Vagina (tissue), 2 donors: ENCODE results near the gene SLC44A3. TPM values are rescaled to one million over a fixed set of nuclear protein-coding genes. Genes with fewer than 3 reads are reported as not detected.
A peak's percentile ranks its signal among the peaks of the same experiment; 100 is the strongest.

Source experiments
- DNase-seq, 2 donors: peaks; one replicate each; pipeline ENCODE4 v3.0.0-alpha.2; 2017; ENCODE audit errors: extremely low spot score in 2 of 2
- H3K27ac ChIP-seq: fragments of 200-600 bp; sonication (generic); one replicate; pipeline ENCODE4 v1.5.1; 2019
- H3K27me3 ChIP-seq: fragments of 200-600 bp; sonication (generic); one replicate; pipeline ENCODE4 v1.5.1; 2019
- H3K36me3 ChIP-seq, 2 donors: fragments of 200-600 bp; sonication (generic); one replicate each; pipeline ENCODE4 v1.5.1; 2017 to 2019
- H3K4me1 ChIP-seq: fragments of 200-600 bp; sonication (generic); one replicate; pipeline ENCODE4 v1.5.1; 2019
- H3K4me3 ChIP-seq, 2 donors: fragments of 200-600 bp; sonication (generic); 1 replicate in 1 of 2; 2 replicates in 1 of 2; pipeline ENCODE4 v1.5.1; 2016 to 2019
- H3K9me3 ChIP-seq: fragments of 200-600 bp; sonication (generic); one replicate; pipeline ENCODE4 v1.5.1; 2019
- CTCF ChIP-seq, 3 experiments: fragments of 450-650 bp in 2 of 3; fragments of 200-600 bp in 1 of 3; sonication (generic) in 1 of 3; IDR thresholded peaks; one replicate each; pipeline ENCODE4 v1.5.1; 2017 to 2019; ENCODE audit warnings: antibody characterized with exemption in 3 of 3, mild to moderate bottlenecking in 2 of 3, moderate library complexity in 2 of 3
- POLR2A ChIP-seq, 2 donors: fragments of 450-650 bp; IDR thresholded peaks; one replicate each; pipeline ENCODE4 v1.6.1; 2017; ENCODE audit warnings: antibody characterized with exemption in 2 of 2, mild to moderate bottlenecking in 2 of 2, moderate library complexity in 2 of 2
- POLR2AphosphoS5 ChIP-seq, 2 donors: sonication (generic); formaldehyde crosslinking; IDR thresholded peaks; one replicate each; pipeline ENCODE4 v1.9.0; 2017; ENCODE audit warnings: antibody characterized with exemption in 2 of 2, mild to moderate bottlenecking in 2 of 2, low read depth in 1 of 2; ENCODE audit not compliant: insufficient read depth in 1 of 2
- intact Hi-C: fragments of 100-400 bp; cut with DNase I; formaldehyde crosslinking; loops from one replicate; pipeline ENCODE4 v1.15.1; 2023
- total RNA-seq: library from RNA; depleted of rRNA; stranded (reverse); fragments of >200 nt; gene quantifications from one replicate; pipeline ENCODE4 v1.2.3, GENCODE V29; 2016

Gene SLC44A3
- total RNA-seq, 1 donor from 2014 or later: 6.6 TPM

- Histone ChIP-seq H3K4me1 (peaks cover 14% of the 10 kb centered on the region), H3K27ac (peak overlapping the region; percentile 84), H3K27me3 (no peaks in the 10 kb centered on the region), H3K4me3 (no peak overlapping the region), H3K9me3 (no peaks in the 10 kb centered on the region), H3K36me3 (no peaks in the 10 kb centered on the region)
- no peak for TF ChIP-seq POLR2AphosphoS5 (IDR thresholded peaks at IDR 0.05; ENCODE audit: insufficient read depth in 1 of 2, low read depth in 1 of 2)
- no peak for TF ChIP-seq POLR2A (IDR thresholded peaks at IDR 0.05)
- no peak for TF ChIP-seq CTCF (IDR thresholded peaks at IDR 0.05)
- no peak for DNase-seq
- intact Hi-C loops: no loop called here
Observed at GRCh38 chr1:94883691-94884090, 63.5 kb downstream of the SLC44A3 start.

- no peaks in the 10 kb centered on the region for H3K27me3 ChIP-seq
- no peaks in the 10 kb centered on the region for H3K36me3 ChIP-seq
- H3K4me3 ChIP-seq: no peak overlapping the region
- H3K4me1 ChIP-seq: peaks cover 14% of the 10 kb centered on the region
- DNase-seq: no peak
- intact Hi-C loops: no loop called here
- TF ChIP-seq POLR2A (IDR thresholded peaks at IDR 0.05) (no peak), POLR2AphosphoS5 (IDR thresholded peaks at IDR 0.05; ENCODE audit: insufficient read depth in 1 of 2, low read depth in 1 of 2) (no peak)
- no peaks in the 10 kb centered on the region for H3K9me3 ChIP-seq
- H3K27ac ChIP-seq: peak overlapping the region; percentile 84
Observed at GRCh38 chr1:94884106-94884505, 63.9 kb downstream of the SLC44A3 start.

- Histone ChIP-seq H3K9me3 (no peaks in the 10 kb centered on the region), H3K36me3 (no peaks in the 10 kb centered on the region), H3K4me3 (no peak overlapping the region), H3K27ac (peak overlapping the region; percentile 84), H3K27me3 (no peaks in the 10 kb centered on the region), H3K4me1 (peaks cover 14% of the 10 kb centered on the region)
- no peak for DNase-seq
- TF ChIP-seq CTCF (IDR thresholded peaks at IDR 0.05): no peak
- TF ChIP-seq POLR2A (IDR thresholded peaks at IDR 0.05): no peak
- no peak for TF ChIP-seq POLR2AphosphoS5 (IDR thresholded peaks at IDR 0.05; ENCODE audit: insufficient read depth in 1 of 2, low read depth in 1 of 2)
- intact Hi-C loops: no loop called here
Observed at GRCh38 chr1:94884507-94884906, 64.3 kb downstream of the SLC44A3 start.

GRCh38 chr1:94886361-94886760, 66.2 kb downstream of the SLC44A3 start:
- intact Hi-C loops: no loop called here
- TF ChIP-seq POLR2A (IDR thresholded peaks at IDR 0.05) (no peak), POLR2AphosphoS5 (IDR thresholded peaks at IDR 0.05; ENCODE audit: insufficient read depth in 1 of 2, low read depth in 1 of 2) (no peak), CTCF (IDR thresholded peaks at IDR 0.05) (no peak)
- H3K27ac ChIP-seq: no peak overlapping the region

GRCh38 chr1:94887106-94887505, 66.9 kb downstream of the SLC44A3 start:
- Histone ChIP-seq H3K4me1 (peaks cover 14% of the 10 kb centered on the region), H3K27ac (no peak overlapping the region), H3K9me3 (no peaks in the 10 kb centered on the region), H3K4me3 (no peak overlapping the region), H3K36me3 (no peaks in the 10 kb centered on the region), H3K27me3 (no peaks in the 10 kb centered on the region)
- intact Hi-C loops: no loop called here
- TF ChIP-seq CTCF (IDR thresholded peaks at IDR 0.05) (no peak), POLR2AphosphoS5 (IDR thresholded peaks at IDR 0.05; ENCODE audit: insufficient read depth in 1 of 2, low read depth in 1 of 2) (no peak), POLR2A (IDR thresholded peaks at IDR 0.05) (no peak)
- no peak for DNase-seq

More at GRCh38 chr1:94886361-94886760, 66.2 kb downstream of the SLC44A3 start:
- Histone ChIP-seq H3K27me3 (no peaks in the 10 kb centered on the region), H3K36me3 (no peaks in the 10 kb centered on the region), H3K9me3 (no peaks in the 10 kb centered on the region), H3K4me1 (peaks cover 14% of the 10 kb centered on the region), H3K4me3 (no peak overlapping the region)
- DNase-seq: no peak
